T-helper 1 cell (primary cell): ENCODE results near the gene HOXD11.

Experiments used
- DNase-seq, 5 donors: peaks; one replicate each; pipeline ENCODE4 v3.0.0-alpha.2; 2012 to 2020

HOXD11 gene

DNA sequence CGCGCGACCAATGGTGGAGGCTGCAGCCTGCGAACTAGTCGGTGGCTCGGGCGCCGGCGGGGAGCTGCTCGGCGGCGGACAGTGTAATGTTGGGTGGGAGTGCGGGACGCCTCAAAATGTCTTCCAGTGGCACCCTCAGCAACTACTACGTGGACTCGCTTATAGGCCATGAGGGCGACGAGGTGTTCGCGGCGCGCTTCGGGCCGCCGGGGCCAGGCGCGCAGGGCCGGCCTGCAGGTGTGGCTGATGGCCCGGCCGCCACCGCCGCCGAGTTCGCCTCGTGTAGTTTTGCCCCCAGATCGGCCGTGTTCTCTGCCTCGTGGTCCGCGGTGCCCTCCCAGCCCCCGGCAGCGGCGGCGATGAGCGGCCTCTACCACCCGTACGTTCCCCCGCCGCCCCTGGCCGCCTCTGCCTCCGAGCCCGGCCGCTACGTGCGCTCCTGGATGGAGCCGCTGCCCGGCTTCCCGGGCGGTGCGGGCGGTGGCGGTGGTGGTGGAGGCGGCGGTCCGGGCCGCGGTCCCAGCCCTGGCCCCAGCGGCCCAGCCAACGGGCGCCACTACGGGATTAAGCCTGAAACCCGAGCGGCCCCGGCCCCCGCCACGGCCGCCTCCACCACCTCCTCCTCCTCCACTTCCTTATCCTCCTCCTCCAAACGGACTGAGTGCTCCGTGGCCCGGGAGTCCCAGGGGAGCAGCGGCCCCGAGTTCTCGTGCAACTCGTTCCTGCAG is 15.8 kb downstream of the HOXD11 start, which contains the start of gene HOXD9:
Gene HOXD9 (plus strand): TSS at position 37 of the 728 bp plus-strand sequence. CDS start 50 bp downstream, at position 87.
- no peak for DNase-seq

GRCh38 chr2:176123411-176124109 is 16.5 kb downstream of the HOXD11 start:
- no peak for DNase-seq

- DNase-seq, result no peak
These were observed 17.2 kb downstream of the HOXD11 start for GRCh38 chr2:176124110-176124946.

DNA sequence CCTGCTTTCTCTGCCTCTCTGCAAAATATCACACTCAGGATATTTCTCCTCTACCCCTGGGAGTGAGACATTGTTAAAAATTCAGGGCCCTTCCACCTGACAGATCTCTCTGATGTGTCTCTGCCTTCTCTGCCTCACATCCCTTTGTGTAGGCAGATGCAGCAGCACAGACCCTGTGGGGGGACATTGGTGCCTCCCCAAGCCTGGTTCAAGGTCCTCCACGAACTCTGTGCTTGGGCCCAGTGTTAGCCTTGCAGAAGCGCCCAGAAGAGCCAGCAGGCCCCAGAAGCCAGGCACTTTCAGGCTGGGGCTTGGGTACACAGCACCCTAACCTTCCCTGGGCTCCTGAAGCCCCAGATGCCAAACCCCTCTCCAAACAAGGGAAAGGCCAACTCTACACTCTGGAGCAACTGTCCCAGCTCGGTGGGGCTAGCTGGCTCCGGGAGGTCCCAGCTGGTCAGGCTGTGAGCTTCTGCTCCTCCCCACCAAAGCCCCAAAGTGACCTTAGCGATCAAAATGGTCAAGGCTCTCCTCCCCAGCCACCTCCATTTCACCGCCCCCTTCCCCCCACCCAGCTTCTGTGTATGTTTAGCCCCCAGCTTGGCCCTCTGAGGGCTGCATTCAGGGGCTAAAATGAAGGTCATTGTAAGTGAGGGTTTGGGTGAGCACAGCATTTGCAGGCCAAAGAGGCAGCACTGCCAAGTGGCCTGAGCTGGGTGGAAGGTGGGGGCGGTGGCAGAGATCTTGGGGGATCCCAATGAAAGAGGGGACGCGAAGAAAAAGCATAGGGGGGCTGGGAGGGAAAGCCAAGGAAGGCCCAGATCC is 18.1 kb downstream of the HOXD11 start:
- DNase-seq, result no peak

GRCh38 chr2:176125772-176126054 is 18.6 kb downstream of the HOXD11 start:
- no peak for DNase-seq

DNA sequence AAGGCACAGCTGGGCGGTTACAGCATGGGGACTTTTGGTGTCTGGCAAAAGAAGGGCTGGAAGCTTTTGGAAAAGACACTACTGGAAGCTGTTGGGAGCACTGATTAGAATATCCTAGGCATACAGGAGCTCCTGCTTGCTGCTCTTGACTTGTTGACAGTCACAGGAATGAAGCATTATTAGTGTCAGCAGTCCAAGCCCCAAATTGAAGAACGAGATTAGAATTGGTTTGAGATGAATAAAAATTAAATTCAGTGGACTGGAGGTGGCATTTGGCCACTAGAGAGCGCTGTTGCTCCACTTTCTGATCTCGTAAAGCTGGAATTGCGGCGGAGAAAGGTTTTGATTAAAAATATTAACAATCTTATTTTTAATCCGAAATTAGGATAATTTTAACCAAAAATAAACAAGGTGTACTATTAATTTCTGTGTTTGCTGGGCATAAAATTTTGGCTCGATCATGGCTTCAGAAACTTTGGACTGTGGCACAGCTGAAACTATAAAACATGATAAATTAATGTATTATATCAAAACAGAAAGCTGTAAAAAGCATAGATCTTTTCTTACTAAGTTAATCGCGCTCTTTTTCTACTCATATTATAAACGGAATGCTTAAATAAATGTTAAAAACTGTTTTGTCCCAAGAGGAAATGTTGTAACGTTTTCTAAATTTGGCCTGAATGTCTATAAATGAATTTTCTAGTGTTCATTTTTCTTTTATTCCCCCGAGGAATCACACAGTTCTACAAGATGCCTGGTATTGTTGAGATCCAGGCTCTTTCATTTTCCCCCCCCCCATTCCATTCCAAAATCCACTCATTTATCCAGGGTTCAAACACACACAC is 20.1 kb downstream of the HOXD11 start:
- peak in 4 of 5 donors; percentile 32 to 73 (median 50) for DNase-seq

DNA sequence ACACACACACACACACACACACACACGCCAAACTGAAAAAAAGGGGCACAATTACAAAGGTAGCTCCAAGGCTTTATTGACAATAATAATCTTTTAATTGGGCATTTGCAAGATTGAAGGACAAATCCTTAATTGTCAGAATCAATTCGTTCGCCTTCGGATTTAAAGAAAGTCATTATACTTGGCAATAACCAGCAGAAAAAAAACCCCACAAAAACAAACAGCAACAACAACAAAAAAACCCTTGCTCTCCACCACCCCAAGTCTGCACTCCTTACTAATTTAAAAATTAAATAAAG is 20.6 kb downstream of the HOXD11 start:
- no peak for DNase-seq

GRCh38 chr2:176128172-176128981 is 21.3 kb downstream of the HOXD11 start:
- no peak for DNase-seq

GRCh38 chr2:176128982-176129796 is 22.1 kb downstream of the HOXD11 start, which contains the start of gene HOXD8:
Gene HOXD8 (plus strand): TSS chr2:176129705. CDS start chr2:176130367, 662 bp downstream.
- DNase-seq, result no peak

GRCh38 chr2:176129813-176130146 is 22.7 kb downstream of the HOXD11 start:
- no peak for DNase-seq

GRCh38 chr2:176130147-176130956 is 23.3 kb downstream of the HOXD11 start:
- DNase-seq, result no peak

GRCh38 chr2:176130957-176131847 is 24.1 kb downstream of the HOXD11 start:
- no peak for DNase-seq

DNA sequence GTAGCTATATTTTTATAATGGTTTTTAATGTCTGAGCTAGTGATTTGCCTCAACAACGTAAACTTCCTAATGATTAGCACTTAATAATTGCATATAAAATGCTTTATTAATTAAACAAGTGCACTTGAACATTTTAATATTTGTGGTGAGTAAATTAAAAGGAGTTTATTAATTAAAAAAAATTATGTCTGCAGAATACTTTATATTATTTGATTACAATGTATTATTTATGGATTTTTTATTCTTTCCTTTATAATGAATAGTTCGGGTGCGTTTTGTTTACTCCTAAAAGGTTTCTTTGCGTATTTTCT is 24.7 kb downstream of the HOXD11 start:
- no peak for DNase-seq

- DNase-seq, result peak in 1 of 5 donors; percentile 29
These were observed 25.4 kb downstream of the HOXD11 start for GRCh38 chr2:176132205-176133171.

DNA sequence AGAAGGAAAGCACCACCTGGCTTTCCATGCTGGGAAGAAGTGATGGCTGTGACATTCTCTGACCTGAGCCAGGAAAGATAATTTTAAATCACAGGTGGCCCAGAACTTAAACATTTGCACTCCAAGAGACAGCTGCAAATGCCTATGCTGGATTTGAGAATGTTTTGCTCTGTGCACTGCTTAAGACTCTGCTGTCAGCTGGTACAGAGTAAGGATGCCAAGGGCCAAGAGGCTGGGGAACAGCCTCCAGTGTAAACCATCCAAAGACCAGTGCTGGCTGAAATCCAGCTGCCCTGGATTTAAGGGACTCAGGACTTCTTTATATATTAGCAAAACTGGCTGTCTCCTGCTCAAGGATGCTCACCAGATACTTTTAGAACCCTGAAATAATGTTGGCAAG is 26.3 kb downstream of the HOXD11 start:
- no peak for DNase-seq

- DNase-seq, result no peak
These were observed 27.0 kb downstream of the HOXD11 start for GRCh38 chr2:176134035-176134434.

DNA sequence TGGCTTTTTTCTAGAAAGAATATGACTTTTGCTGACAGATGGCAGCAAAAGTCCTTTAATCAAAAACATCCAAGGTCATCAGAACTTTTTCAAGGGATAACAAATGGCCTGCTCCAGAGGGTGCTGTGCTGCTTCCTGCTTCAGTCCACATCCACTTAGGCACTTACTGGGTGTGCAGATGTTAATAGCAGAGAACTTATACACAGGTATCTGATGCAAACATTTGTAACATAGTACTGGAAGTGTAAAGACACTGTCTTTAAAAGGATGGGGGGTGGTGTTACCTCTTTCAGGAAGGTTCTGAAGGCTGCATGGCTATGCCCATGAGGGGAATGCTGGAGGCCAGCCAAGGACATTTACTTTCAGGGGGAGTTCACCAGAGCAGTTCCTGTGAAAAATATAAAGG is 28.0 kb downstream of the HOXD11 start:
- DNase-seq, result no peak
